Measurements from ENCODE around the gene TMPRSS4. TPM values are rescaled to one million over a fixed set of nuclear protein-coding genes. Genes with fewer than 3 reads are reported as not detected.

Gene TMPRSS4
- total RNA-seq, 1 experiment from 2014 or later, result 1.5 TPM

- CTCF ChIA-PET, result interaction anchor here (0.8 to 0.9 kb wide), 2 partner anchors 10 to 124 kb away, joined by 3 read pairs; no protein-coding TSS in a partner anchor
- RAD21 ChIA-PET (ENCODE audit: low non-redundant PET in 1 of 2, low total read pairs in 2 of 2, uncharacterized antibody in 2 of 2, unreplicated experiment in 2 of 2), result no interaction called here
- H3K79me2 ChIP-seq (ENCODE audit: insufficient read depth, low read length), result no peaks in the 10 kb centered on the region
- H3K9me2 ChIP-seq (ENCODE audit: insufficient read depth), result no peaks in the 10 kb centered on the region
- no peak overlapping the region for H3K9ac ChIP-seq (ENCODE audit: low read length)
- no peaks in the 10 kb centered on the region for H3K9me3 ChIP-seq (ENCODE audit: control insufficient read depth in 1 of 2, insufficient read depth in 1 of 2, low read depth in 1 of 2, low read length in 2 of 2)
- no peaks in the 10 kb centered on the region for H3K27me3 ChIP-seq (ENCODE audit: insufficient read depth, low read length)
- no peak overlapping the region for H3K4me2 ChIP-seq (ENCODE audit: low read length)
- H3K4me3 ChIP-seq (replicated peaks in 1 of 2; ENCODE audit: low read depth in 1 of 2, low read length in 2 of 2), result no peak overlapping the region
- no peak for DNase-seq (ENCODE audit: low read depth, low spot score)
- no peak overlapping the region for H2AFZ ChIP-seq (ENCODE audit: low read depth, low read length, poor library complexity, severe bottlenecking)
- no TSS peak for BruUV-seq (replicated peaks)
- peaks cover 0 to 7% of the 10 kb centered on the region in 2 experiments; a peak in 1 of 4 replicates for H3K4me1 ChIP-seq (ENCODE audit: control insufficient read depth in 1 of 2, insufficient read depth in 2 of 2, low read length in 2 of 2)
- ATAC-seq, result no peak
- no peaks in the 10 kb centered on the region for H3K36me3 ChIP-seq (ENCODE audit: control insufficient read depth in 1 of 2, insufficient read depth in 2 of 2, low read length in 2 of 2)
- TF ChIP-seq CBX3 (IDR thresholded peaks at IDR 0.05; ENCODE audit: low read depth), result no peak
- no peak overlapping the region for H3K27ac ChIP-seq (ENCODE audit: low read depth, low read length)
- intact Hi-C loops (cut with micrococcal nuclease), result no loop called here
- POLR2A ChIA-PET, result no interaction called here
- H4K20me1 ChIP-seq (ENCODE audit: insufficient read depth), result no peaks in the 10 kb centered on the region
Measured at GRCh38 chr11:118167253-118167652, 90.4 kb downstream of the TMPRSS4 start.

GRCh38 chr11:118167906-118168305, 91.0 kb downstream of the TMPRSS4 start:
- Histone ChIP-seq H3K79me2 (ENCODE audit: insufficient read depth, low read length) (no peaks in the 10 kb centered on the region), H3K9me3 (ENCODE audit: control insufficient read depth in 1 of 2, insufficient read depth in 1 of 2, low read depth in 1 of 2, low read length in 2 of 2) (no peaks in the 10 kb centered on the region), H3K4me2 (ENCODE audit: low read length) (no peak overlapping the region), H3K27ac (ENCODE audit: low read depth, low read length) (no peak overlapping the region), H3K27me3 (ENCODE audit: insufficient read depth, low read length) (no peaks in the 10 kb centered on the region), H2AFZ (ENCODE audit: low read depth, low read length, poor library complexity, severe bottlenecking) (no peak overlapping the region), H4K20me1 (ENCODE audit: insufficient read depth) (no peaks in the 10 kb centered on the region), H3K9me2 (ENCODE audit: insufficient read depth) (no peaks in the 10 kb centered on the region), H3K9ac (ENCODE audit: low read length) (no peak overlapping the region), H3K36me3 (ENCODE audit: control insufficient read depth in 1 of 2, insufficient read depth in 2 of 2, low read length in 2 of 2) (no peaks in the 10 kb centered on the region), H3K4me1 (ENCODE audit: control insufficient read depth in 1 of 2, insufficient read depth in 2 of 2, low read length in 2 of 2) (peaks cover 0 to 7% of the 10 kb centered on the region in 2 experiments; a peak in 1 of 4 replicates), H3K4me3 (replicated peaks in 1 of 2; ENCODE audit: low read depth in 1 of 2, low read length in 2 of 2) (no peak overlapping the region)
- ATAC-seq (no peak), DNase-seq (ENCODE audit: low read depth, low spot score) (no peak)
- ChIA-PET CTCF (interaction anchor here (0.8 to 0.9 kb wide), 2 partner anchors 11 to 123 kb away, joined by 3 read pairs; no protein-coding TSS in a partner anchor), POLR2A (no interaction called here), RAD21 (ENCODE audit: low non-redundant PET in 1 of 2, low total read pairs in 2 of 2, uncharacterized antibody in 2 of 2, unreplicated experiment in 2 of 2) (no interaction called here)
- intact Hi-C loops (cut with micrococcal nuclease), result no loop called here
- BruUV-seq (replicated peaks), result no TSS peak
- TF ChIP-seq POLR2A (IDR thresholded peaks at IDR 0.05; ENCODE audit: borderline replicate concordance, extremely low read depth, insufficient read depth, insufficient read length), result no peak
- no peak for TF ChIP-seq RAD21 (IDR thresholded peaks at IDR 0.05; ENCODE audit: low read depth)
- no peak for TF ChIP-seq ELF1 (IDR thresholded peaks at IDR 0.05; ENCODE audit: borderline replicate concordance, low read depth)
- no peak for TF ChIP-seq MAX (IDR thresholded peaks at IDR 0.05)
- TF ChIP-seq CBX3 (IDR thresholded peaks at IDR 0.05; ENCODE audit: low read depth), result no peak
- TF ChIP-seq YY1 (IDR thresholded peaks at IDR 0.05; ENCODE audit: extremely low read depth, insufficient replicate concordance, low read depth, low read length), result no peak
- no peak for TF ChIP-seq ZNF274 (IDR thresholded peaks at IDR 0.05; ENCODE audit: low read depth, low read length)
- TF ChIP-seq ATF3 (IDR thresholded peaks at IDR 0.05), result no peak
- TF ChIP-seq POLR2AphosphoS5 (IDR thresholded peaks at IDR 0.05; ENCODE audit: low read depth, low read length), result no peak
- no peak for TF ChIP-seq REST (IDR thresholded peaks at IDR 0.05; ENCODE audit: low read depth)
- TF ChIP-seq SRF (IDR thresholded peaks at IDR 0.05; ENCODE audit: low read depth), result no peak
- no peak for TF ChIP-seq SP1 (IDR thresholded peaks at IDR 0.05; ENCODE audit: low read depth)
- no peak for TF ChIP-seq EGR1 (IDR thresholded peaks at IDR 0.05; ENCODE audit: low read depth)
- no peak for TF ChIP-seq EZH2 (IDR thresholded peaks at IDR 0.05)
- TF ChIP-seq CTCF (IDR thresholded peaks at IDR 0.05 in 2 of 3, conservative IDR thresholded peaks at IDR 0.05 in 1 of 3; ENCODE audit: borderline replicate concordance in 1 of 3, insufficient read depth in 1 of 3, low read depth in 2 of 3, low read length in 2 of 3), result no peak

All from HCT116 (cell line).